Psoas muscle (tissue), 8 donors: ENCODE data around the gene XRCC5. TPM values are rescaled to one million over a fixed set of nuclear protein-coding genes. Genes with fewer than 3 reads are reported as not detected.

Experiments used
- ATAC-seq, 4 donors: fragments of 200-7000 bp; cut with Tn5 transposase; one replicate each; pipeline ENCODE4 v1.9.1; 2020; ENCODE audit warnings: moderate library complexity in 3 of 4, mild to moderate bottlenecking in 2 of 4
- DNase-seq, 2 donors: peaks; one replicate each; pipeline ENCODE4 v3.0.0-alpha.2; 2020
- H3K27ac ChIP-seq: fragments of 200-600 bp; one replicate; pipeline ENCODE4 v1.8.0; 2022
- H3K27me3 ChIP-seq, 3 donors: fragments of 200-600 bp in 1 of 3; one replicate each; pipeline versions ENCODE4 v1.6.1 to v1.8.0; 2013 to 2022; ENCODE audit warnings: low read length in 2 of 3, mild to moderate bottlenecking in 2 of 3, moderate library complexity in 1 of 3; ENCODE audit not compliant: insufficient read depth in 3 of 3
- H3K36me3 ChIP-seq, 2 donors: fragments of 200-600 bp in 1 of 2; one replicate each; pipeline versions ENCODE4 v1.6.1 to v1.8.0; 2013 to 2022; ENCODE audit warnings: low read depth in 1 of 2, mild to moderate bottlenecking in 1 of 2, moderate library complexity in 1 of 2; ENCODE audit not compliant: insufficient read depth in 1 of 2
- H3K4me1 ChIP-seq: fragments of 200-600 bp; one replicate; pipeline ENCODE4 v1.8.0; 2022
- H3K4me3 ChIP-seq: fragments of 200-600 bp; one replicate; pipeline ENCODE4 v1.8.0; 2022; ENCODE audit warnings: mild to moderate bottlenecking
- H3K9me3 ChIP-seq: fragments of 200-600 bp; one replicate; pipeline ENCODE4 v1.8.0; 2022
- CTCF ChIP-seq: fragments of 200-600 bp; IDR thresholded peaks from one replicate; pipeline ENCODE4 v1.8.0; 2022; ENCODE audit warnings: antibody characterized with exemption
- WGBS, 3 donors: extraction: QIAGEN DNeasy Blood & Tissue Kit; methylation state at CpG; one replicate each; pipeline versions ENCODE4 v1.1.6 to v1.1.7; 2013; 5-methylcytosine and 5-hydroxymethylcytosine counted together
- intact Hi-C, 2 donors: fragments of 100-400 bp; cut with DNase I; formaldehyde crosslinking; loops; one replicate each; pipeline versions ENCODE4 v1.11.0 to v1.14.2; 2022
- polyA plus RNA-seq, 3 donors: library from polyadenylated mRNA; stranded (reverse); fragments of 200-250 nt; gene quantifications; one replicate each; pipeline ENCODE4 v1.2.3, GENCODE V29; 2013
- total RNA-seq, 4 donors: library from RNA; stranded (reverse); fragmentation: NEBNext Ultra II Directional in 2 of 4; extraction: Animal tissue kit (Norgen Biotek cat#: 25700) in 2 of 4; gene quantifications; one replicate each; pipeline versions ENCODE4 v1.2.1 to v1.2.4, GENCODE V29; 2021 to 2023
- donor health status: healthy with polysubstance abuse.
- donor health status: DM: no; HTN: no; CAD: no; lungs with moderate emphysema.
- donor health status: Bipolar disorder and iron deficiency.
- donor health status: healthy.
- donor health status: DM: yes; HTN: yes; CAD: no.
- donor health status: DM: no; HTN: no; CAD: no.
- donor health status: DM: no; HTN: no; CAD: no.
- donor health status: DM: yes; HTN: yes; CAD: no.

Gene XRCC5
- total and polyA plus RNA-seq, 7 donors, result 75.3 to 173 (median 140) TPM

DNA sequence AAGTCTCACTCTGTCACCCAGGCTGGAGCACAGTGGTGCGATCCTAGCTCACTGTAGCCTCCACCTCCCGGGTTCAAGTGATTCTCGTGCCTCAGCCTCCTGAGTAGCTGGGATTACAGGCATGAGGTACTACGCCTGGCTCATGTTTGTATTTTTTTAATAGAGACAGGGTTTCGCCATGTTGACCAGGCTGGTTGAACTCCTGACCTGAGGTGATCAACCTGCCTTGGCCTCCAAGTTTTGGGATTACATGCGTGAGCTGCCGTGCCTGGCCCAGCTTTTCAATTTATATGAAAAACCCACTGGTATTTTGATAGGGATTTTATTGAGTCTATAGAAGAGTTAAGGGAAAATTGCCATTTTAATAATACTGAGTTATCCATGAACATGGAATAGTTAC is 63.3 kb downstream of the XRCC5 start:
- Histone ChIP-seq H3K36me3 (peaks cover 4 to 55% of the 10 kb centered on the region in 2 donors), H3K27me3 (no peaks in the 10 kb centered on the region), H3K27ac (no peak overlapping the region), H3K4me1 (no peaks in the 10 kb centered on the region), H3K9me3 (no peaks in the 10 kb centered on the region), H3K4me3 (no peak overlapping the region)
- intact Hi-C loops, result no loop called here
- ATAC-seq (no peak), DNase-seq (no peak)
- WGBS, 3 donors, result 93 to 99% (median 98%) methylated on average over 7 of the region's 7 CpGs
- no peak for TF ChIP-seq CTCF

DNA sequence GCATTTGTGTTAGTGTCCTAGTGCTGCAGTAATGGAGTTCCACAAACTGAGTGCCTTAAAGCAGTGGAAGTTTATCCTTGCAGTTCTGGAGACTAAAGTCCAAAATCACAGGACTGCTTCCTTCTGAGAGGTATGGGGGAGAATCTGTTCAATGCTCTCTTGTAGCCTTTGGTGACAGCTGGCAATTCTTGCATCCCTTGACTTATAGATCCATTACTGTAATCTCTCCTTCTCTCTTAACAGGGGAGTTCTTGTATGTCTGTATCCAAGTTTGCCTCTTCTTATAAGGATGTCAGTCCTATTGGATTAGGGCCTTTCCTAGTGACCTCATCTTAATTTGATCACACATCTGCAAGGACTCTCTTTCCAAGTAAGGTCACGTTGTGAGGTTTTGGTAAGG is 69.9 kb downstream of the XRCC5 start:
- Histone ChIP-seq H3K27me3 (no peaks in the 10 kb centered on the region), H3K27ac (no peak overlapping the region), H3K4me1 (no peaks in the 10 kb centered on the region), H3K4me3 (no peak overlapping the region), H3K36me3 (peaks cover 11 to 44% of the 10 kb centered on the region in 2 donors), H3K9me3 (no peaks in the 10 kb centered on the region)
- ATAC-seq, result no peak
- no peak for DNase-seq
- intact Hi-C loops, result no loop called here
- WGBS, 3 donors, result 70 to 83% (median 81%) methylated on average over 1 of the region's 1 CpG
- no peak for TF ChIP-seq CTCF

- Histone ChIP-seq H3K9me3 (no peaks in the 10 kb centered on the region), H3K27me3 (no peaks in the 10 kb centered on the region), H3K4me3 (no peak overlapping the region), H3K36me3 (peaks cover 11 to 30% of the 10 kb centered on the region in 2 donors), H3K27ac (no peak overlapping the region), H3K4me1 (no peaks in the 10 kb centered on the region)
- intact Hi-C loops, result no loop called here
- no peak for ATAC-seq
- no peak for DNase-seq
- WGBS, 3 donors, result 94 to 96% (median 95%) methylated on average over 6 of the region's 6 CpGs
- no peak for TF ChIP-seq CTCF
Measured at GRCh38 chr2:216181351-216181750, 72.2 kb downstream of the XRCC5 start.

DNA sequence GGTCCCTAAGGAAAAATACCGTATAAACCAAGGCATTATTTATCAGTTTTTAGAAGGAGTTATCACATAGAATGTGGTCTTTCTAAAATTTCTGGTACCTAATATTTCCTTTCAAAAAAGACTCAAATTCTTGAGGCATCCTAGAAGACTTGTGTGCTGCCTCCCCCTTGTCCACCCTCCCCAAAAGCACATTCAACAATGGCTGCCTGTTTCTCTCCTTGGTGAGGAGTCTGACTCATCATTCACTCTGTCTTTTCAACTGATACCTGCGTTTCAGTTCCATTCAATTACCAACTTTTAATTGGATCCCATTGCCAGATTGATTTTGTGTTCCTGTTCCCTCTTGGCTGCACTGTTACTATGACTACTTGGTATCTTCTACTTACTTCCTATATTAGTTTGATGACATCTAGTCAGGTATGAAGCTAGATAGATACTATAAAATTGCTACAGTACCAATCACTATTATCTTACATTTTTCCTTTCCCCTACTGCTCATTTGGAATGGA is 72.9 kb downstream of the XRCC5 start:
- ATAC-seq (no peak), DNase-seq (no peak)
- Histone ChIP-seq H3K4me1 (no peaks in the 10 kb centered on the region), H3K9me3 (no peaks in the 10 kb centered on the region), H3K27me3 (no peaks in the 10 kb centered on the region), H3K36me3 (peaks cover 11 to 30% of the 10 kb centered on the region in 2 donors), H3K4me3 (no peak overlapping the region), H3K27ac (no peak overlapping the region)
- 67 to 87% (median 73%) methylated on average over 2 of the region's 2 CpGs for WGBS, 3 donors
- TF ChIP-seq CTCF, result no peak
- intact Hi-C loops, result no loop called here

- Histone ChIP-seq H3K27ac (no peak overlapping the region), H3K4me1 (peaks cover 3% of the 10 kb centered on the region), H3K9me3 (no peaks in the 10 kb centered on the region), H3K27me3 (no peaks in the 10 kb centered on the region), H3K36me3 (peaks cover 11 to 26% of the 10 kb centered on the region in 2 donors), H3K4me3 (no peak overlapping the region)
- no peak for ATAC-seq
- TF ChIP-seq CTCF, result no peak
- WGBS, 3 donors, result 63 to 69% (median 64%) methylated on average over 1 of the region's 1 CpG
- DNase-seq, result no peak
- intact Hi-C loops, result no loop called here
Measured at GRCh38 chr2:216183462-216183861, 74.3 kb downstream of the XRCC5 start.
